ENCODE results near the gene CEP120.

DNA sequence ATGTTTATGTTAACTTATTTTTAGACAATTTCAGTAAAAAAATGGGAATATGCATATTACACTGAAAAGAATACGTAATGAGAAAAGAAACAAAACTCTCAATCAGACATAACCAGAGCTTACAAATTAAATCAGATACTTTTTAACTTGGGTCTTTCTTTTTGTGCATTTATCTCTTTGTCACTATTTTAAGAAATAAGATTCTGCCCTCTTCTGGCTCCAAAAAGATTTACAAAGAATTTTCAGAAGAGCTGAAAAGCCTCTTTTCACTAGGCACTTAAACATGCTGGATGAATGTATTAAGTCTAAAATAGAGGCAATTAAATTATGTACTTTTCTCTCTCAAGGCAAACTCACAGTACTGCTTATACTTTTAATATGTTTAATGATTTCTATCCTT is 55.5 kb downstream of the CEP120 start:
- no peak for TF ChIP-seq EZH2phosphoT487 (IDR thresholded peaks at IDR 0.05; ENCODE audit: low read length)
- TF ChIP-seq, protein P1, sequence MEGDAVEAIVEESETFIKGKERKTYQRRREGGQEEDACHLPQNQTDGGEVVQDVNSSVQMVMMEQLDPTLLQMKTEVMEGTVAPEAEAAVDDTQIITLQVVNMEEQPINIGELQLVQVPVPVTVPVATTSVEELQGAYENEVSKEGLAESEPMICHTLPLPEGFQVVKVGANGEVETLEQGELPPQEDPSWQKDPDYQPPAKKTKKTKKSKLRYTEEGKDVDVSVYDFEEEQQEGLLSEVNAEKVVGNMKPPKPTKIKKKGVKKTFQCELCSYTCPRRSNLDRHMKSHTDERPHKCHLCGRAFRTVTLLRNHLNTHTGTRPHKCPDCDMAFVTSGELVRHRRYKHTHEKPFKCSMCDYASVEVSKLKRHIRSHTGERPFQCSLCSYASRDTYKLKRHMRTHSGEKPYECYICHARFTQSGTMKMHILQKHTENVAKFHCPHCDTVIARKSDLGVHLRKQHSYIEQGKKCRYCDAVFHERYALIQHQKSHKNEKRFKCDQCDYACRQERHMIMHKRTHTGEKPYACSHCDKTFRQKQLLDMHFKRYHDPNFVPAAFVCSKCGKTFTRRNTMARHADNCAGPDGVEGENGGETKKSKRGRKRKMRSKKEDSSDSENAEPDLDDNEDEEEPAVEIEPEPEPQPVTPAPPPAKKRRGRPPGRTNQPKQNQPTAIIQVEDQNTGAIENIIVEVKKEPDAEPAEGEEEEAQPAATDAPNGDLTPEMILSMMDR (IDR thresholded peaks at IDR 0.05; ENCODE audit: low read length), result peak; percentile 32

All from MM.1S (cell line).